ENCODE data around the gene CNTNAP5.

CNTNAP5 gene

DNA sequence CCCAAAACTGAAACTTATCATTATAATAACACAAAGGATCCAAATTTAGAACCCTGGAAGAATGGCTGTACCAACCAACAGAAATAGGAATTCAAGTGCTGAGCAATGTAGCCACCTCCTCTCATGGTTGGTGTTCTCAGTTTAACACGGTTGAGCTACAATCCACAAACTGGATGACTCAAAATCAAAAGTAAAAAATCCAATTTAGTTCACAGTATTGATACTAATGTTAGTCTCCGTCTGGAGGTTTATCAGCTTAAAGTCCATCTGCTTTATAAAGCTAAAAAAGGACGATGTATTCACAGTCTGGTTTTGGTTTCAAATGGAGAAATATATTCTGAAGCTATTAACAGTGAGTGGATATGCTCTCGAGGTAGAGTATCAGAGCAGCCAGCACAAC, 40.5 kb downstream of the CNTNAP5 start:
- DNase-seq: no peak

DNA sequence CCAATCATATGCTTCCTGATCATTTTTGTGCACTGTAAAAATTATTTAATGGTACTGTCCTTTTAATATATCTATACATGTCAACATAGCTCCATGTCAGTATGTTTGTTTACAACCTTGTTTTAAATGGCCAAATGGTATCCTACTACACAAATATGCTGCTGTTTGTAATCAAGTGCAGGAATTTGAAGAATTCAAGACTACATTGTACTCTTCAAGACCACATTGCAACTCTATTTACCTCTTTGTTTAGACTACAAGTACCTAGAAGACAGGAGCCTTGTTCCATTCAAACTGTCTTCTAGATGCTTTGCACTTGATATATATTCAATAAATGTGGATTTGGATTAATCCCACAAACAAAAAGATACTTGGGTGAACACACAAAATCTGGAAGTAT, 41.7 kb downstream of the CNTNAP5 start:
- no peak for DNase-seq

GRCh38 chr2:124079045-124079444, 54.0 kb downstream of the CNTNAP5 start:
- no peak for DNase-seq

DNA sequence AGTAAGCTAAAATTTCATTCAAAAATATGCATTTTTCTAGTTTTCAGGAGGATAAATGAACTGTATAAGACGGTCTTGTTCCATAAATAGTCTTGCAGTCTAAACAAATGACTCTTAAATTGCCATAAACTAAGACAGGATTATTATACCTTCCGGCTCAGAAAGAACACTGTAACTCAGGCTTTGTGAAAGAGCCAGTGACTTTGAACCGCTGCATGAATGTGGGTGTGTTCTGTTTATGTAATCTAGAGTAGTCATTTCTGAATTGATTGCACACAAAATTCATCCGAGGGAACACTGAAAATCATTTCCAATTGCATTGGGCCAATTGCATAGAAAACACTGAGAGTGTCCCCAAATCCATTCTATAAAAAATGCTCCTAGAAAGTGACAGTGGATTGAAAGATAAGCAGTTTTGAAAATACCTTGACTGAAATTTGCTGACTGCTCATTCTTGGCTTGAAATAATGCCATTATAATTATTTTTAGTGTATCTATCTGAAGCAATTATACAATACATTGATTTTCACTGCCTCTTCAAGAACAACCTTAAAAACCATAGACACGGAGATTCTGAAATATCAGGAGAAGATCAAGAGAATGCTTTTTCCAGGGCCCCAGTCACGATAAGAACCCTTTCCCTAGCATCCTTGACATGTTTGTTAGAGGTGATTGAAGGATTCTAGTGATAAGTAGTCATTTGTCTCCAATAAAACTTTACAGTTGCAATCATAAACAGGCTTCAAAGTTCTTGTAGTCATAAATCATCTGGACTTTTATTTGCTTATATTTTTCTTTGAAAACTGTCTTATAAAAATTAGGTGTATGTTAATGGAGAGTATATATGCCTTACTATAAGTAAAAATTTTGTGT, 55.4 kb downstream of the CNTNAP5 start:
- DNase-seq: no peak

DNA sequence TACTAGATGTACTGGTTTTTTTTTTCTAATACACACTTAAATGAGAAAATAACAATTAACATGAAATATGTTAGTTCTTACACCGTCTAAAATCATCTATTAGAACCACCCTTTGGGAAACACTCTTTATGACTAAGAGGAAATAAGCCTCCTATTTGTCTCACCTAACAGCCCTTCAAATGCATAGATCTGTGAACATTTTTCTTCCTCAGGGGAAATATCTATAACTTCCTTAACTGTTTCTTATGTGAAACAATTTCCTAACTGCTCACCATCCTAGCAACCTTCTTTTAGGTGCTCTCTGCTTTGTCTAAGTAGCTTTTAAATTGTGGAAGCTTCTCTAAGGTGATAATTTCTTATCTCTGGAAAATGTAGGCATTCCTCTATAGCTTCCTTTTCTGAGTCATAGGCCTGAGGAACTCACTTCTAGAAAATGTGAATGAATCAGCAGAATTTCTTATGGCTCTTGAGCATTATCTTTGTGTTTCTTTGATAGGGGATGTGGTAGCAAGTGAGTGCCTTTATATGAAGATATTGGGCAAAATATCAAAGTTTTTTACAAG, 56.1 kb downstream of the CNTNAP5 start:
- no peak for DNase-seq

DNA sequence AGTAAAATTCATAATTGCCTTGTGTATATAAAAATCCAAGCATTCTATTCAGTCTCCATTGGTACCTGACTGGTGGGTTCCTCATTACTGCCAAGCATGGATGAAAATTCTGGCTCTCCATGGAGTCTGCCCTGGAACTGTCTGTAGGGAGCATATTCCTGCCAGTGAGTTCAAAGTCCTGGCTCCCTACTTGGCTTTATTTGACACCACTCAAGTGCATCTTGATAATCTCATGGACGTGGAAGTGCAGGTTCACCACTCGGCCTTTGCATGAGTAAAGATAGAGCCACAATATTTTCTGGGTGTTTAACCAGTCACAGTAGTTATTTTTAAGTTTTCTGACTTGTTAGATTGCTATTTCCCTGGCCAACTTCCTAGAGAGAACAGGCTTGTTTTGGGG, 63.5 kb downstream of the CNTNAP5 start:
- DNase-seq: no peak

DNA sequence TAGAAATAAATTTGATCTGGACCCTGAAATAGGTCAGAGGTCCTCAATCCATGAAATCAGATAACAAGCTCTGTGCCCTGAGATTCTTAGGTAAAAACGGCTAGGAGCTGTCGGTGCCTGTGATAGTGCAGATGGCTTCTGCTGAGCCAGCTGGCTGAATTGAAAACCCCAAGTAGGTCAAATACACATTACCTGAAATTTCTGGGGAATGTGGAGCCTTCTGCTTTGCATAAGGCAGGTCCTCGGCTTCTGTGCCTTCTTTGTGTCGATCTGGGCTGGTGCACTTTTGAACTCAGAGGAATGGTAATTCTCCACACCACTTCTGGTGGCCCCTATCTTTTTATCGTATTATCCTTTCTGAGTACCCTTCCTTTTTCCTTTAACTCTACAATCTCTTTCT, 66.6 kb downstream of the CNTNAP5 start:
- DNase-seq: no peak

DNA sequence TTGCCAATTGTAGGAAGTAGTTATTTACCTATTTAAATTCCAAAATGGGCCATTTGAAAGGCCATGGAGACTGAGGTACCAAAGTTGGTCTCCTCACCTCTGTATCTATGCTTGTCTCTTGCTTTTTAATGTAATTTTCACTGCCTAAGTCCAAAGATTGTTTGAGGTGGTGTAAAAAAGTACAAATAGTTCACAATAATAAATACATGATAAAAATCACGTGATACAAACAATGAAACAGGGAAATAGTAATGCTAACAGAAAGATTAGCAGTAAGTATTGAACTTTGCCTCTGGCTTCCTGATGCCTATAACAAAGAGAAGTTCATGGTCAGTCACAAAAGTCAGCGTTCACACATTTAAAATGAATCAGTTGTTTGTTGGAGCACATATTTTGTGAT, 67.6 kb downstream of the CNTNAP5 start:
- DNase-seq: no peak

DNA sequence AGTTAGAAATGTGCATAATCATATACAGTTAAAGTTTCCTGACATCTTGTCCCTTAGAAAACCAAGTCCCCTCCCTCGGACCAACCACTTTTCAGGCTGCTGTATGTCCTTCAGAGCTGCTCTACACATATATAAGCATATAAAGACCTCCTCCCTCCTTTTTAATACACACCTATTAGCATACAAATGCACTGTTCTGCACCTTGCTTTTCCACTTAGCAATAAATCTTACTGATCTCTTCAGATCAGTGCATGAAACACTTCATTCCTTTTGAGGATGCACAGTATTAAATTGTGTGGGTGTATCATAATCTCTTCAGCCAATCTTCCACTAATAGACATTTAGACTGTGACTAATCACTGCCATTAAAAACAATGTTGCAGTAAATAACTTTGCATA, 79.8 kb downstream of the CNTNAP5 start:
- DNase-seq: no peak

- no peak for DNase-seq
These were observed 87.1 kb downstream of the CNTNAP5 start for GRCh38 chr2:124112206-124112605.

- DNase-seq: no peak
These were observed 87.9 kb downstream of the CNTNAP5 start for GRCh38 chr2:124112966-124113365.

GRCh38 chr2:124120246-124120645, 95.2 kb downstream of the CNTNAP5 start:
- no peak for DNase-seq

DNA sequence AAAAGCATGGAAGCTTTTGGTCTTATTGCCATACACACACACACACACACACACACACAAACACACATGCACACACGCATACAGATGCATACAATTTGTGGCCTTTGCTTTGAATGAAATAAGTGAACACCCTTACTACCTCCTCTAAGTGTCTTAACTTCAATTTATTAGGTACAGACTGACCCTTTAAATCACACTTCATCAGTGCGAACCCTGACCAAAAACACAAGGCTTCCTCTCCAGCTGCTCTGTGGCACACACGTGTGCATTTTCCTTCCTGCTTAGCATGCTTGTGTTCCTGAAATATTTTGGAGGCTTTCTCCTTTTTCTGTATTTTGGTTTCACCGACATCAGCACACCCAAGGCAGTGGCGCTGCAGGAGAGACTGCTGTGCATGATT, 96.0 kb downstream of the CNTNAP5 start:
- DNase-seq: no peak

DNA sequence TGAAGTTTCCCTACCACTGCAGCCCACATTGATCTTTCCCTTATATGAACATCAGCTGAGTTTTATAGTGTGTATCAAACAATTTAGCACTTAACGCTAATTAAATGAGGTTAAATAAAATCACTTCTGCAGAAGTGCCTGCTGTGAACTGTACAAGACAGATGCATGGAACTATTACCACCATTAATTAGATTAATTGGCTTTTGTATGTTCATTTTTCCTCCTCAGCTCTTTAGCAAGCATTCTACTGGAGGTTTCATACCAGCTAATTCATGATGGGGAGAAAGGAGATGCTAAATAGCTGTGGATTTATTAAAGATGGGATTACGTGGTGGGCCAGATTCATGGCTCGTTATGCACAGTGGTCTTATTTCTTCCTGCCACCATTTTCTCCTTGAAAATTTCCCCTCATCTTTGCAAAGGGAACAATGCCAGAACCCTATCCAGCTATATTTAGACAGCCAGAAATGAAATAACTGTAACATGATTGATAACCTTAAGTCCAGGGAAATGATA, 96.7 kb downstream of the CNTNAP5 start:
- DNase-seq: no peak

DNA sequence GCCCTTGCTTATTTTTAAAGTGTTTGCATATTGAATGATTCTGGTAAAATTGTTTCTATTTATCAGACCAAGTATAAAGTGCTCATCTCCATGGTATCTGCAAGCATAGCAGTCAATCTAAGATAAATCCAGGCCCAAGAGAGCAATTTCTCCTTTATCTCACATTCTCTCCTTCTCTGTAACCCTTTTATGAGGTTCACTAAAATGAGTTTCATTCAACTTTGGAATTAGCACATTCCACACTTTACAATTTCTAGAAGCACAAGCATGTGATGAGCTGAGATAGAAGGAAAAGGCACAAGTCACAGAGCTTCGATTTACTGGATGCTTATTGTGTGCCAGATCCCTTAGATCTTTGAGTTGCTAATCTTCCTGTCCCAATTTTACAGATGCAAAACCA, 97.3 kb downstream of the CNTNAP5 start:
- no peak for DNase-seq

DNA sequence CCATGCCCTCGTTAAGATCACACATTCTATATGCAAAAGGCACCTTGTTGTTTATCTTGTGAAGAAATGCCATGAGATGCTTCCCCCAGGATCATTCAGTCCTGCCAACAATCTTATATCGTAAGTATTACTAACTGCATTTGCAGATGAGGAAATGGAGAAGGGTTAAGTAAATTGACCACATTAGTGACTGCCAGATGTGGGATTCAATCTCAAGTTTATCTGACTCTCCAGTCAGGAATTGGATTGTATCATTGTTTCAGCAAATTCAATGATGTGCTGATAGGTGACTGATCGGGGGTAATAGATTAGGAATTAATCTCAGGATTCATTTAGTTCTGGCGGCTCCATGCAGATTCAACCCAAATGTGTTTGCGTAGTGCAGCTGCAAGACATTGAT, 106.2 kb downstream of the CNTNAP5 start:
- DNase-seq: no peak

GRCh38 chr2:124136110-124136509, 111.0 kb downstream of the CNTNAP5 start:
- DNase-seq: no peak

DNA sequence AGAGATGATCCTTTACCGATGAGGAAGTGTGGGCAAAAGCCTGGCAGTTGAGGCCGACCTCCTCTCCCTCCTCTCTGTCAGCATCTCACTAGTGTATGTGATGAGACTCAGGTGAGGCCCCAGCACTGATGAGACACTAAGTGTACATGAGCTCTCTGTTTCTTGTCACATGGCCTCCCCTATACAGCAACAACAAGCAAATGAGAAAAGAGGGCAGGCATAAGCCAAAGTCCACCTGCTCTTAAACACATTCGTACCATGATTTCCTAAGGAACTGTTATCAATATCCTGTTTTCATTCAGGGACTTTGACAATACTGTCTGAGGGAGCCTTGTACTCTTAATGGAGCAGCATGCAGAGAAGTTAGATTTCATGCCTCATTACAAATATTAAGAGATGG, 113.0 kb downstream of the CNTNAP5 start:
- no peak for DNase-seq

GRCh38 chr2:124145982-124146381, 120.9 kb downstream of the CNTNAP5 start:
- DNase-seq: no peak

DNA sequence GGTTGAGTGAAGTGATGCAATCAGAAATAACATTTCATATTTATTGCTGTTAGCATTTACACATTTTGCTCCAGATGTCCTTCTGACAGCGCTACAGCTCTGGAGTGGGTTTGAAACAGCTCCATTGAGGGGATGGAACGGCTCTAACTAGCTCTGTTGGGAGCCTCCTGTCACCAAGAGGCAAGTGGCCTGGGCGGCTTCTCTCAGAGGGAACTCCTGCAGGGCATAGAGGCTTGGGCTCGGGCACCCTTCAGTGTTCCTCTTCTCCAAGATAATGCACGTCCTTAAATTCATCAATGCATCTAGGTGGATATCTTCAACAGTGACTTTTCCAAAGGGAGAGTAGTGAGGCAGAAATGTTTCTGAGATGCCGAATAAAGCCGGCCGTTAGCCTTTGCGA, 122.5 kb downstream of the CNTNAP5 start:
- no peak for DNase-seq

DNA sequence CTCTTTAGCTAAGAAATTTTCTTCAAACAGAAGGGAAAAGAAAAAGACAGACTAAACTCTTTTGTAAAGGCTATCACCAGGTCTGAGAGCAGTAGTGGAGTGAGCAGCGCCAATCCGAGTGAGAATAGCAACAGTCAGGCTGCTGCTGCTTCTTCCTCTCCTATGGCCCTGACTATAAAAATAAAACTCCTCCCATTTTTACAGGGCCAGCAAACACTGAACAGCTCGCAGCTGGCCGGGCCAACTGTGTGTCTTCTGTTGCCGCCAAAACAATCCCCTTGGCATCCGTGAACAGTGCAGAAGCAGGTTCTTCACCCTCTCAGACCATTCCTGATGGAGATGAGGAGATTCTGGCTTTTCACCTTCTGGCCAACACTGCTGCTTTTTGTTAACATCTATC, 124.5 kb downstream of the CNTNAP5 start:
- DNase-seq: no peak

GRCh38 chr2:124151691-124152090, 126.6 kb downstream of the CNTNAP5 start:
- no peak for DNase-seq

DNA sequence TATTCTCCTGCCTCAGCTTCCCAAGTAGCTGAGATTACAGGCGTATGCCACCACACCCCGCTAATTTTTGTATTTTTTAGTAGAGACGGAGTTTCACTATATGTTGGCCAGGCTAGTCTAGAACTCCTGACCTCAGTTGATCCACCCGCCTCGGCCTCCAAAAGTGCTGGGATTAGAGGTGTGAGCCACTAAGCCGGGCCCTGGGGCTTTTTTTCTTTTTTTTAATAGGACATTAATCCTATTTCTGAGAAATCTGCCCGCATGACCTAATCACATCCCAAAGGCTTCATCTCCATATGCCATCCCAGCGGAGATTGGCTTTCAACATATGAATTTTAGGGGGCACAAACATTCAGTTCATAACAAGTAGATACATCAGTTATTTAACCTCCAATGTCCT, 128.6 kb downstream of the CNTNAP5 start:
- DNase-seq: no peak

- DNase-seq: no peak
These were observed 134.1 kb downstream of the CNTNAP5 start for GRCh38 chr2:124159166-124159565.

- DNase-seq: no peak
These were observed 136.5 kb downstream of the CNTNAP5 start for GRCh38 chr2:124161542-124161941.
